Prostate gland (tissue), 2 donors: ENCODE measurements around the gene JMJD1C.

Experiments used
- POLR2A ChIP-seq: fragments of 450-650 bp; IDR thresholded peaks from one replicate; pipeline ENCODE4 v1.6.1; 2016; ENCODE audit warnings: antibody characterized with exemption, mild to moderate bottlenecking
- TF ChIP-seq, protein P1 (sequence below), 4 experiments: fragments of 200-600 bp in 2 of 4; fragments of 450-650 bp in 2 of 4; sonication (generic) in 2 of 4; IDR thresholded peaks; 1 replicate in 3 of 4; 2 replicates in 1 of 4; pipeline ENCODE4 v1.5.1; 2016 to 2019; ENCODE audit warnings: antibody characterized with exemption in 4 of 4, mild to moderate bottlenecking in 2 of 4, moderate library complexity in 2 of 4

DNA sequence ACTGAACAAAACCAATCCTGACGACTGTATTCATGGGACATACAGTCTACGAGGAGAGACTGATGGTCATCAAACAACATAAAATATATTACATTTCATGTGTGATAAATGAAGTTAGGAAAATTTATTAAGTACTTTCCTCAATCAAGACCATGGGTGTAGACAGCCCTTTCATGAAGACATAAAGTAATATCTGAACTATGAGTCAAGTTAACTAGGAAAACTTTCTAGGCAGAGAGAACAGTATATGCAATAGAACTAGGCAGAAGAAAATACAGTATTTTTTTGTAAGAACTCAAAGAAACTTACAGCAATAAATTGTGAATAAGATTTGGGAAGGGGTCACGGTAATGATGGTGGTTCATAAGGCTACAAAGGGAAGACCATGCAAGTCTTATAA is 112.8 kb downstream of the JMJD1C start:
- TF ChIP-seq, protein P1, sequence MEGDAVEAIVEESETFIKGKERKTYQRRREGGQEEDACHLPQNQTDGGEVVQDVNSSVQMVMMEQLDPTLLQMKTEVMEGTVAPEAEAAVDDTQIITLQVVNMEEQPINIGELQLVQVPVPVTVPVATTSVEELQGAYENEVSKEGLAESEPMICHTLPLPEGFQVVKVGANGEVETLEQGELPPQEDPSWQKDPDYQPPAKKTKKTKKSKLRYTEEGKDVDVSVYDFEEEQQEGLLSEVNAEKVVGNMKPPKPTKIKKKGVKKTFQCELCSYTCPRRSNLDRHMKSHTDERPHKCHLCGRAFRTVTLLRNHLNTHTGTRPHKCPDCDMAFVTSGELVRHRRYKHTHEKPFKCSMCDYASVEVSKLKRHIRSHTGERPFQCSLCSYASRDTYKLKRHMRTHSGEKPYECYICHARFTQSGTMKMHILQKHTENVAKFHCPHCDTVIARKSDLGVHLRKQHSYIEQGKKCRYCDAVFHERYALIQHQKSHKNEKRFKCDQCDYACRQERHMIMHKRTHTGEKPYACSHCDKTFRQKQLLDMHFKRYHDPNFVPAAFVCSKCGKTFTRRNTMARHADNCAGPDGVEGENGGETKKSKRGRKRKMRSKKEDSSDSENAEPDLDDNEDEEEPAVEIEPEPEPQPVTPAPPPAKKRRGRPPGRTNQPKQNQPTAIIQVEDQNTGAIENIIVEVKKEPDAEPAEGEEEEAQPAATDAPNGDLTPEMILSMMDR (IDR thresholded peaks at IDR 0.05): no peak
- TF ChIP-seq POLR2A: no peak
